Hepatocyte (in vitro differentiated cells): ENCODE data around the gene HBE1. TPM values are rescaled to one million over a fixed set of nuclear protein-coding genes. Genes with fewer than 3 reads are reported as not detected.

Source experiments
- DNase-seq: peaks from one replicate; pipeline ENCODE4 v3.0.0-alpha.2; 2016; ENCODE audit warnings: low spot score
- H2AFZ ChIP-seq: fragments of 200-600 bp; sonication (generic); 2 replicates; pipeline ENCODE4 v1.6.0; 2016; ENCODE audit warnings: antibody characterized with exemption, mild to moderate bottlenecking
- H3K27ac ChIP-seq: fragments of 200-600 bp; sonication (generic); 2 replicates; pipeline ENCODE4 v1.5.1; 2016; ENCODE audit warnings: mild to moderate bottlenecking
- H3K27me3 ChIP-seq: fragments of 200-600 bp; sonication (generic); 2 replicates; pipeline ENCODE4 v1.6.1; 2016
- H3K36me3 ChIP-seq: fragments of 200-600 bp; sonication (generic); replicated peaks from 2 replicates; pipeline ENCODE4 v1.5.1; 2016; ENCODE audit warnings: low read depth; ENCODE audit not compliant: insufficient read depth
- H3K4me1 ChIP-seq: fragments of 200-600 bp; sonication (generic); 2 replicates; pipeline ENCODE4 v1.5.1; 2016; ENCODE audit warnings: mild to moderate bottlenecking, moderate library complexity; ENCODE audit not compliant: insufficient read depth
- H3K4me2 ChIP-seq: fragments of 200-600 bp; sonication (generic); 2 replicates; pipeline ENCODE4 v1.6.0; 2016
- H3K4me3 ChIP-seq: fragments of 200-600 bp; sonication (generic); 2 replicates; pipeline ENCODE4 v1.5.1; 2016; ENCODE audit warnings: mild to moderate bottlenecking
- H3K79me2 ChIP-seq: fragments of 200-600 bp; sonication (generic); 2 replicates; pipeline ENCODE4 v1.6.0; 2017; ENCODE audit warnings: mild to moderate bottlenecking
- H3K9me2 ChIP-seq: fragments of 200-600 bp; sonication (generic); replicated peaks from 2 replicates; pipeline ENCODE4 v1.6.0; 2017; ENCODE audit warnings: mild to moderate bottlenecking; ENCODE audit not compliant: insufficient read depth
- H3K9me3 ChIP-seq: fragments of 200-600 bp; sonication (generic); 2 replicates; pipeline ENCODE4 v1.5.1; 2016; ENCODE audit warnings: low read depth, mild to moderate bottlenecking
- H4K20me1 ChIP-seq: fragments of 200-600 bp; sonication (generic); 2 replicates; pipeline ENCODE4 v1.6.0; 2016; ENCODE audit warnings: mild to moderate bottlenecking; ENCODE audit not compliant: insufficient read depth, poor library complexity, severe bottlenecking
- EZH2 ChIP-seq: fragments of 200-600 bp; sonication (generic); IDR thresholded peaks from 2 replicates; pipeline ENCODE4 v1.6.1; 2016; ENCODE audit warnings: antibody characterized with exemption, mild to moderate bottlenecking, borderline replicate concordance
- EZH2phosphoT487 ChIP-seq: fragments of 200-600 bp; sonication (generic); IDR thresholded peaks from one replicate; pipeline ENCODE4 v1.6.1; 2018; ENCODE audit warnings: antibody characterized with exemption, mild to moderate bottlenecking, low read depth, moderate library complexity; ENCODE audit not compliant: unreplicated experiment, severe bottlenecking
- WGBS: methylation state at CpG from one replicate; pipeline ENCODE4 v1.1.6; 2016; ENCODE audit warnings: low lambda C conversion rate; ENCODE audit errors: missing lambda C conversion rate; 5-methylcytosine and 5-hydroxymethylcytosine counted together
- polyA plus RNA-seq: library from polyadenylated mRNA; unstranded; fragments of >200 nt; fragmentation: Nextera tagmentation; extraction: Ambion mirVana; gene quantifications from 2 replicates; pipeline ENCODE4 v1.2.1, GENCODE V29; 2016
- total RNA-seq: library from RNA; depleted of rRNA; stranded (reverse); fragments of >200 nt; gene quantifications from 2 replicates; pipeline ENCODE4 v1.2.3, GENCODE V29; 2014
- TF ChIP-seq, protein P1 (sequence below): fragments of 200-600 bp; sonication (generic); IDR thresholded peaks from 2 replicates; pipeline ENCODE4 v1.5.1; 2016; ENCODE audit warnings: antibody characterized with exemption, mild to moderate bottlenecking; ENCODE audit not compliant: poor library complexity

HBE1 gene
- total and polyA plus RNA-seq, 2 experiments from 2014 or later, result 0.25 to 1.1 TPM

GRCh38 chr11:5247472-5248192 lies 22.1 kb downstream of the HBE1 start:
- Histone ChIP-seq H3K4me3 (no peak overlapping the region), H3K27me3 (no peaks in the 10 kb centered on the region), H4K20me1 (no peaks in the 10 kb centered on the region)

GRCh38 chr11:5246772-5247471 lies 22.8 kb downstream of the HBE1 start:
- H3K27me3 ChIP-seq, result no peaks in the 10 kb centered on the region
- H3K36me3 ChIP-seq, result no peaks in the 10 kb centered on the region
- no peak overlapping the region for H2AFZ ChIP-seq
- H3K4me2 ChIP-seq, result no peak overlapping the region
- no peaks in the 10 kb centered on the region for H3K9me3 ChIP-seq
- WGBS, result 78% methylated on average over 6 of the region's 6 CpGs
- H3K27ac ChIP-seq, result no peak overlapping the region
- no peaks in the 10 kb centered on the region for H3K4me1 ChIP-seq
- TF ChIP-seq EZH2phosphoT487 (no peak), EZH2 (no peak)
- TF ChIP-seq, protein P1, sequence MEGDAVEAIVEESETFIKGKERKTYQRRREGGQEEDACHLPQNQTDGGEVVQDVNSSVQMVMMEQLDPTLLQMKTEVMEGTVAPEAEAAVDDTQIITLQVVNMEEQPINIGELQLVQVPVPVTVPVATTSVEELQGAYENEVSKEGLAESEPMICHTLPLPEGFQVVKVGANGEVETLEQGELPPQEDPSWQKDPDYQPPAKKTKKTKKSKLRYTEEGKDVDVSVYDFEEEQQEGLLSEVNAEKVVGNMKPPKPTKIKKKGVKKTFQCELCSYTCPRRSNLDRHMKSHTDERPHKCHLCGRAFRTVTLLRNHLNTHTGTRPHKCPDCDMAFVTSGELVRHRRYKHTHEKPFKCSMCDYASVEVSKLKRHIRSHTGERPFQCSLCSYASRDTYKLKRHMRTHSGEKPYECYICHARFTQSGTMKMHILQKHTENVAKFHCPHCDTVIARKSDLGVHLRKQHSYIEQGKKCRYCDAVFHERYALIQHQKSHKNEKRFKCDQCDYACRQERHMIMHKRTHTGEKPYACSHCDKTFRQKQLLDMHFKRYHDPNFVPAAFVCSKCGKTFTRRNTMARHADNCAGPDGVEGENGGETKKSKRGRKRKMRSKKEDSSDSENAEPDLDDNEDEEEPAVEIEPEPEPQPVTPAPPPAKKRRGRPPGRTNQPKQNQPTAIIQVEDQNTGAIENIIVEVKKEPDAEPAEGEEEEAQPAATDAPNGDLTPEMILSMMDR, result no peak
- no peak for DNase-seq
- H3K79me2 ChIP-seq, result no peaks in the 10 kb centered on the region
- no peaks in the 10 kb centered on the region for H3K9me2 ChIP-seq
- H4K20me1 ChIP-seq, result no peaks in the 10 kb centered on the region
- no peak overlapping the region for H3K4me3 ChIP-seq

More at GRCh38 chr11:5247472-5248192, 22.1 kb downstream of the HBE1 start:
- Histone ChIP-seq H2AFZ (no peak overlapping the region), H3K4me2 (no peak overlapping the region), H3K36me3 (no peaks in the 10 kb centered on the region), H3K79me2 (no peaks in the 10 kb centered on the region), H3K27ac (no peak overlapping the region), H3K9me3 (no peaks in the 10 kb centered on the region), H3K4me1 (no peaks in the 10 kb centered on the region), H3K9me2 (no peaks in the 10 kb centered on the region)
- DNase-seq, result no peak
- TF ChIP-seq EZH2phosphoT487 (no peak), EZH2 (no peak)
- TF ChIP-seq, protein P1, result no peak
- 76% methylated on average over 3 of the region's 3 CpGs for WGBS

DNA sequence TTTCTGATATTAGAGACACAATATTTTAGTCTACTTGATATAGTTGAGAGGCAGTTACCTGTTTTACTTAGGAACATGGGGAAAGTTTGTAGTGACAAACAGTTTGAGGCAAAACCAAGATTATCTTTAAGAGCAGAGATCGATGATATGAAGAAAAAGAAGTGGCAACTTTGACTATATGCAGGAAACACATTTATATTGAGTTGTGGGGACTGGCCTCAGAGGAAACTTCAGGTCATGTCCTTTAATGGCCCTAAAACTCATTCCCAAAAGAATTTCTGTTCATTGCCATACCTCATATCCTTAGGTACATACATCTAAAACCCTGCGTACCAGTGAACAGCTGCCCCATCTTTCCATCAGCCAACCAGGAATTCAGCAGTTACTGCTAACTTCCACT lies 24.6 kb downstream of the HBE1 start:
- Histone ChIP-seq H3K27ac (no peak overlapping the region), H3K9me3 (no peaks in the 10 kb centered on the region), H4K20me1 (no peaks in the 10 kb centered on the region), H3K79me2 (no peaks in the 10 kb centered on the region), H2AFZ (no peak overlapping the region), H3K4me2 (no peak overlapping the region), H3K27me3 (no peaks in the 10 kb centered on the region), H3K9me2 (no peaks in the 10 kb centered on the region), H3K4me1 (no peaks in the 10 kb centered on the region), H3K4me3 (no peak overlapping the region), H3K36me3 (no peaks in the 10 kb centered on the region)
- TF ChIP-seq EZH2, result no peak
- no peak for TF ChIP-seq EZH2phosphoT487
- TF ChIP-seq, protein P1, result no peak
- no peak for DNase-seq
- WGBS, result 95% methylated on average over 2 of the region's 2 CpGs
